ENCODE measurements around the gene LINC00237.

Gene LINC00237

DNA sequence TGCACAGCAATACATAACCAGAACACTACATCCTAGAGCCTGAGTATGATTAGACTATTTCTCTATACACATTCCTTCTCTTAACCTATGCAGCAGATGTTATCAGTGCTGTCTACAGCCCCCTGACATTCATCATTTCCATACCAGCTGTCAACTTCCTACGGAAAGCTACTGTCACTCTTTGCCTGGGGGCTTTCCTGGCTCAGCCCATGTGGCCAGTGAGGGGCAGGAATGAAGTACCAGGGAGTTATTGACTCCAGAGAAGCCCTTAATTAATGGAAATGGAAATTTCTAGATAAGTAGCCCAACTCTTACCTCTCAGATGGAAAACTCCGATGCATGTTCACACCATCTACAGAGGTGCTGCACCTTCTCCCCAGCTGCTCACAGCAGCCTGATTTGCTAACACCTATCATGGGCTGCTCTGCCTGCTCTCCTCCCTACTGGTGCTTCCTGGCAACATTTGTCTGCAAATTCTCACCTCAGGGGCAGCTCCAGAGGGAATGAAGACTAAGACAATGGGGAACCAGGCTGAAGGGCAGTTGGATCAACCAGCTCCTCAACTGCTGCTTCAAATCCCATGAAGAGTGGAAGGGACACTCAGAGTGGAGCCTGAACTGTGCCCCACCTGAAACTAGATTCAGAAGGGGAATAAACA is 59.6 kb downstream of the LINC00237 start:
- no peak for DNase-seq

Measured in T-helper 1 cell (primary cell).